Measurements from ENCODE around the gene ID3.

The ID3 gene

DNA sequence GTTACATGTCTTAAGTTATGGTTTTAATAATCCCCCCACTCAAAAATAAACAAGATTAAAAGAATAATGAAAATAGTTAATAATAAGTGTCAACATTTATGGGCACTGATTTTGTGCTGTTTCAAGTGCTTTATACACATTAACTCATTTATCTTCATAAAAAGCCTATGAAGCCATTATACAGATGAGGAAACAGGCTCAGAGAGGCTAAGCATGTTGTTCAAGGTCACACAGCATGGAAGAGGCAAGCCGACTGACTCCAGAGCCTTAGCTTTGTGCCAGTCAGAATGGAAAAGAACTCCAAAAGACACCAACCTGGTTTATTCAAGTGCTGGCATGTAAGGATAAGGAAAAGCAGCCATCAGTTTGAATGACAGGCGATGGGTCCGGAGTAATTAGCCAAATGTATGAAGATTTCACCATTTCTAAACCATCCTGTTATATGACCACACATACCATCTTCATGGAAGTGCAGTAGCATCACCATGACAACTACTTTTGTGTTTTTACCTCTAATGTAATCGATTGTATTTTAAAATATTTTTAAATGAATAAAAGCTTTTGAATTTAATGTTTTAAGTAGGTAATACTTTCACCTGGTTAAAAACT lies 14.4 kb upstream of the ID3 start:
- Histone ChIP-seq H3K27me3 (peaks cover 0 to 5% (median 0%) of the 10 kb centered on the region in 11 experiments; a peak in 2 of 22 replicates), H3K9ac (peak overlapping the region in 3 of 11 experiments; percentile 9 to 34 (median 11); a peak in 2 of 22 replicates), H3K27ac (peak overlapping the region in 4 of 11 experiments; percentile 75 to 88 (median 80); a peak in 5 of 22 replicates), H3K36me3 (no peaks in the 10 kb centered on the region), H3K4me2 (peak overlapping the region in 8 of 11 experiments; percentile 77 to 93 (median 89); a peak in 15 of 22 replicates), H3K9me3 (replicated peaks in 1 of 11) (no peaks in the 10 kb centered on the region), H3K4me1 (peaks cover 44 to 80% (median 68%) of the 10 kb centered on the region in 10 experiments), H4K20me1 (no peaks in the 10 kb centered on the region), H3K4me3 (no peak overlapping the region)
- TF ChIP-seq Cebpa-rat (IDR thresholded peaks at IDR 0.05), result no peak

- Histone ChIP-seq H3K9ac (no peak overlapping the region), H4K20me1 (no peaks in the 10 kb centered on the region), H3K36me3 (no peaks in the 10 kb centered on the region), H3K27me3 (peaks cover 0 to 5% (median 0%) of the 10 kb centered on the region in 11 experiments; a peak in 2 of 22 replicates), H3K4me1 (peaks cover 39 to 78% (median 66%) of the 10 kb centered on the region in 10 experiments), H3K4me2 (no peak overlapping the region), H3K27ac (no peak overlapping the region), H3K9me3 (replicated peaks in 1 of 11) (no peaks in the 10 kb centered on the region), H3K4me3 (no peak overlapping the region)
- TF ChIP-seq Cebpa-rat (IDR thresholded peaks at IDR 0.05), result no peak
Observed at GRCh38 chr1:23571465-23571864, 12.2 kb upstream of the ID3 start.

DNA sequence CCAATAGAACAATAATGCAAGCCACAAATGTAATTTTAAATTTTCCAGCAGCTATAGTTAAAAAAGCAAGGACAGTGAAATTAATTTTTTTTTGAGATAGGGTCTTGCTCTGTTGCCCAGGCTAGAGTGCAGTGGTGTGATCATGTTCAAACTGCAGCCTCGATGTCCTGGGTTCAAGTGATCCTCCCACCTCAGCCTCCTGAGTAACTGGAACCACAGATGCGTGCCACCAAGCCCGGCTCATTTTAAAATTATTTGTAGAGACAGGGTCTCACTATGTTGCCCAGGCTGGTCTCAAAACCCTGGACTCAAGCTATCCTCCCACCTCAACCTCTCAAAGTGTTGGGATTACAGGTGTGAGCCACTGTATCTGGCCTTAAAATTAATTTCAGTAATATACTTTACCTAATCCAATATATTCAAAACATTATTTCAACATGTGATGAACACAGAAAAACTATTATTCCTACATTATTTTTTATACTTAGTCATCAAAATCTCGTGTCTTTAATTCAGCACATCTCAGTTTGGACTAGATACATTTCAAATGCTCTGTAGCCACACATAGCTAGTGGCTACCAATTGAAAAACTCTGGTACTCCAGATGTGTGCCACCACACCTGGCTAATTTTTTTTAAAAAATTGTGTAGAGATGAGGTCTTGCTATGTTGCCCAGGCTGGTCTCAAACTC lies 10.8 kb upstream of the ID3 start:
- Histone ChIP-seq H3K9me3 (replicated peaks in 1 of 11) (no peaks in the 10 kb centered on the region), H3K4me2 (no peak overlapping the region), H3K4me1 (peaks cover 40 to 77% (median 66%) of the 10 kb centered on the region in 10 experiments), H3K4me3 (no peak overlapping the region), H3K27ac (no peak overlapping the region), H4K20me1 (no peaks in the 10 kb centered on the region), H3K27me3 (peaks cover 0 to 5% (median 0%) of the 10 kb centered on the region in 11 experiments; a peak in 2 of 22 replicates), H3K36me3 (no peaks in the 10 kb centered on the region), H3K9ac (no peak overlapping the region)
- TF ChIP-seq Cebpa-rat (IDR thresholded peaks at IDR 0.05), result no peak

- peak overlapping the region; percentile 81 to 91 (median 86) for H3K9ac ChIP-seq
- no peaks in the 10 kb centered on the region for H3K9me3 ChIP-seq (replicated peaks in 1 of 11)
- no peaks in the 10 kb centered on the region for H4K20me1 ChIP-seq
- H3K27ac ChIP-seq, result peak overlapping the region; percentile 79 to 93 (median 88)
- no peak for TF ChIP-seq Cebpa-rat (IDR thresholded peaks at IDR 0.05)
- no peaks in the 10 kb centered on the region for H3K36me3 ChIP-seq
- peaks cover 43 to 69% (median 62%) of the 10 kb centered on the region in 10 experiments for H3K4me1 ChIP-seq
- peak overlapping the region; percentile 92 to 99 (median 96) for H3K4me2 ChIP-seq
- peak overlapping the region; percentile 52 to 76 (median 68) for H3K4me3 ChIP-seq
- H3K27me3 ChIP-seq, result peaks cover 0 to 5% (median 0%) of the 10 kb centered on the region in 11 experiments; a peak in 2 of 22 replicates
Observed at GRCh38 chr1:23568608-23569383, 9.5 kb upstream of the ID3 start.

GRCh38 chr1:23567996-23568607 lies 8.8 kb upstream of the ID3 start:
- peaks cover 49 to 69% (median 64%) of the 10 kb centered on the region in 10 experiments for H3K4me1 ChIP-seq
- peak overlapping the region; percentile 92 to 99 (median 96) for H3K4me2 ChIP-seq
- peak overlapping the region; percentile 81 to 91 (median 86) for H3K9ac ChIP-seq
- peak overlapping the region; percentile 79 to 93 (median 88) for H3K27ac ChIP-seq
- no peaks in the 10 kb centered on the region for H3K9me3 ChIP-seq (replicated peaks in 1 of 11)
- H3K36me3 ChIP-seq, result no peaks in the 10 kb centered on the region
- peak overlapping the region; percentile 52 to 76 (median 68) for H3K4me3 ChIP-seq
- peaks cover 0 to 5% (median 0%) of the 10 kb centered on the region in 11 experiments; a peak in 2 of 22 replicates for H3K27me3 ChIP-seq
- TF ChIP-seq Cebpa-rat (IDR thresholded peaks at IDR 0.05), result no peak
- H4K20me1 ChIP-seq, result no peaks in the 10 kb centered on the region

- Histone ChIP-seq H3K27me3 (peaks cover 0 to 5% (median 0%) of the 10 kb centered on the region in 11 experiments; a peak in 2 of 22 replicates), H3K4me2 (peak overlapping the region; percentile 92 to 99 (median 96)), H3K9me3 (replicated peaks in 1 of 11) (no peaks in the 10 kb centered on the region), H3K9ac (peak overlapping the region; percentile 81 to 91 (median 86)), H3K4me3 (peak overlapping the region; percentile 52 to 76 (median 68)), H3K27ac (peak overlapping the region; percentile 79 to 93 (median 88); a peak in 20 of 22 replicates), H3K4me1 (peaks cover 54 to 69% (median 65%) of the 10 kb centered on the region in 10 experiments), H4K20me1 (no peaks in the 10 kb centered on the region), H3K36me3 (no peaks in the 10 kb centered on the region)
- TF ChIP-seq Cebpa-rat (IDR thresholded peaks at IDR 0.05), result no peak; a peak in 1 of 22 replicates
Observed at GRCh38 chr1:23567629-23567995, 8.3 kb upstream of the ID3 start.

GRCh38 chr1:23566304-23566703 lies 7.0 kb upstream of the ID3 start:
- H3K36me3 ChIP-seq, result no peaks in the 10 kb centered on the region
- no peaks in the 10 kb centered on the region for H4K20me1 ChIP-seq
- TF ChIP-seq Cebpa-rat (IDR thresholded peaks at IDR 0.05), result no peak
- H3K27ac ChIP-seq, result peak overlapping the region in 7 of 11 experiments; percentile 22 to 91 (median 88); a peak in 10 of 22 replicates
- H3K9me3 ChIP-seq (replicated peaks in 1 of 11), result no peaks in the 10 kb centered on the region
- peaks cover 0 to 5% (median 0%) of the 10 kb centered on the region in 11 experiments; a peak in 2 of 22 replicates for H3K27me3 ChIP-seq
- H3K4me3 ChIP-seq, result no peak overlapping the region
- 0 out of 22 replicates have a peak overlapping the region, but pooled peaks of 1 of the 11 experiments have one; percentile 35 for H3K9ac ChIP-seq
- H3K4me1 ChIP-seq, result peaks cover 67 to 81% (median 77%) of the 10 kb centered on the region in 10 experiments
- peak overlapping the region; percentile 92 to 99 (median 96) for H3K4me2 ChIP-seq

- Histone ChIP-seq H3K27me3 (peaks cover 0 to 5% (median 0%) of the 10 kb centered on the region in 11 experiments; a peak in 2 of 22 replicates), H4K20me1 (no peaks in the 10 kb centered on the region), H3K4me3 (no peak overlapping the region), H3K4me2 (peak overlapping the region; percentile 27 to 99 (median 96); a peak in 19 of 22 replicates), H3K9me3 (replicated peaks in 1 of 11) (no peaks in the 10 kb centered on the region), H3K4me1 (peaks cover 73 to 86% (median 82%) of the 10 kb centered on the region in 10 experiments), H3K36me3 (no peaks in the 10 kb centered on the region), H3K9ac (no peak overlapping the region), H3K27ac (0 out of 22 replicates have a peak overlapping the region, but pooled peaks of 2 of the 11 experiments have one; percentile 0 to 91)
- no peak for TF ChIP-seq Cebpa-rat (IDR thresholded peaks at IDR 0.05)
Observed at GRCh38 chr1:23565776-23566175, 6.5 kb upstream of the ID3 start.

All from BLaER1 treated with 17β-estradiol and CSF1 and Interleukin-3, amounts not matched to agents 10 nM and 100 nM (cell line).